Measurements from ENCODE around the gene LSS.

DNA sequence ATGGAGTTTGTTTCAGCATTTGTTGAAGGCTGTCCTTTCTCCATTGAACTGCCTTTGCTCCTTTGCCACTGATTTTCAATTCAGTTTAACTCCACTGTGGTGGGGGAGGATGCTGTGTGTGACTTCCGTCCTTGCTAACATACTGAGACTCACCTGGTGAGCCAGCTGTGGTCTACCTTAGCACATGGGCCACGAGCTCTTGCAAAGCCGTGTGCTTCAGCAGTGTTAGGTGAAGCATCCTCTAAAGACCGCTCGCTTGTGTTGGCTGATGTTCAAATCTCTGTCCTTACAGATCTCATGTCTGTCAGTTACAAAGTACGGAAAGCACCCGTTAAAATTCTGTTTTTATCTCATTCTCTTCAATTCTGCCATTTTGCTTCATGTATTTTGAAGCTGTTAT lies 40.8 kb downstream of the LSS start:
- TF ChIP-seq, protein P1, sequence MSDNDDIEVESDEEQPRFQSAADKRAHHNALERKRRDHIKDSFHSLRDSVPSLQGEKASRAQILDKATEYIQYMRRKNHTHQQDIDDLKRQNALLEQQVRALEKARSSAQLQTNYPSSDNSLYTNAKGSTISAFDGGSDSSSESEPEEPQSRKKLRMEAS (IDR thresholded peaks at IDR 0.05) = no peak
- TF ChIP-seq, protein P2, sequence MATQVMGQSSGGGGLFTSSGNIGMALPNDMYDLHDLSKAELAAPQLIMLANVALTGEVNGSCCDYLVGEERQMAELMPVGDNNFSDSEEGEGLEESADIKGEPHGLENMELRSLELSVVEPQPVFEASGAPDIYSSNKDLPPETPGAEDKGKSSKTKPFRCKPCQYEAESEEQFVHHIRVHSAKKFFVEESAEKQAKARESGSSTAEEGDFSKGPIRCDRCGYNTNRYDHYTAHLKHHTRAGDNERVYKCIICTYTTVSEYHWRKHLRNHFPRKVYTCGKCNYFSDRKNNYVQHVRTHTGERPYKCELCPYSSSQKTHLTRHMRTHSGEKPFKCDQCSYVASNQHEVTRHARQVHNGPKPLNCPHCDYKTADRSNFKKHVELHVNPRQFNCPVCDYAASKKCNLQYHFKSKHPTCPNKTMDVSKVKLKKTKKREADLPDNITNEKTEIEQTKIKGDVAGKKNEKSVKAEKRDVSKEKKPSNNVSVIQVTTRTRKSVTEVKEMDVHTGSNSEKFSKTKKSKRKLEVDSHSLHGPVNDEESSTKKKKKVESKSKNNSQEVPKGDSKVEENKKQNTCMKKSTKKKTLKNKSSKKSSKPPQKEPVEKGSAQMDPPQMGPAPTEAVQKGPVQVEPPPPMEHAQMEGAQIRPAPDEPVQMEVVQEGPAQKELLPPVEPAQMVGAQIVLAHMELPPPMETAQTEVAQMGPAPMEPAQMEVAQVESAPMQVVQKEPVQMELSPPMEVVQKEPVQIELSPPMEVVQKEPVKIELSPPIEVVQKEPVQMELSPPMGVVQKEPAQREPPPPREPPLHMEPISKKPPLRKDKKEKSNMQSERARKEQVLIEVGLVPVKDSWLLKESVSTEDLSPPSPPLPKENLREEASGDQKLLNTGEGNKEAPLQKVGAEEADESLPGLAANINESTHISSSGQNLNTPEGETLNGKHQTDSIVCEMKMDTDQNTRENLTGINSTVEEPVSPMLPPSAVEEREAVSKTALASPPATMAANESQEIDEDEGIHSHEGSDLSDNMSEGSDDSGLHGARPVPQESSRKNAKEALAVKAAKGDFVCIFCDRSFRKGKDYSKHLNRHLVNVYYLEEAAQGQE (IDR thresholded peaks at IDR 0.05; ENCODE audit: low read depth) = no peak
- TF ChIP-seq CEBPB (IDR thresholded peaks at IDR 0.05) (no peak), TAF1 (IDR thresholded peaks at IDR 0.05; ENCODE audit: low read depth) (no peak), FOXM1 (IDR thresholded peaks at IDR 0.05; ENCODE audit: borderline replicate concordance, low read depth) (no peak), EP300 (IDR thresholded peaks at IDR 0.05; ENCODE audit: borderline replicate concordance) (no peak)
